GM12878 (cell line): ENCODE data around the gene ERC1. TPM values are rescaled to one million over a fixed set of nuclear protein-coding genes. Genes with fewer than 3 reads are reported as not detected.

Experiments used
- ATAC-seq: fragments of 200-7000 bp; cut with Tn5 transposase; 3 replicates; pipeline ENCODE4 v1.9.1; 2020; ENCODE audit warnings: mild to moderate bottlenecking, moderate library complexity
- BruUV-seq: library from RNA; stranded (reverse); fragments of 400-500 nt; replicated peaks from 2 replicates; lab custom pipeline; 2021; lab: Mats Ljungman, UMichigan
- CTCF ChIA-PET: fragments of 300-600 bp; sonication (Branson Sonifier 250); formaldehyde crosslinking; extraction: SDS; loops from one replicate; lab custom pipeline; 2021; ENCODE audit warnings: inconsistent platforms; lab: Yijun Ruan, JAX
- POLR2A ChIA-PET: fragments of 350-600 bp; formaldehyde crosslinking; extraction: SDS; loops from one replicate; lab custom pipeline; 2021; ENCODE audit warnings: inconsistent platforms; lab: Charles Lee
- RAD21 ChIA-PET: fragments of 300-600 bp; sonication (Branson Sonifier 250); formaldehyde crosslinking; loops from one replicate; lab custom pipeline; 2023; ENCODE audit warnings: antibody characterized with exemption; ENCODE audit not compliant: unreplicated experiment; lab: Charles Lee
- SMC1A ChIA-PET: fragments of 300-600 bp; sonication (Branson Sonifier 250); formaldehyde crosslinking; loops from one replicate; lab custom pipeline; 2023; ENCODE audit not compliant: unreplicated experiment, uncharacterized antibody; lab: Charles Lee
- DNase-seq: peaks from one replicate; pipeline ENCODE4 v3.0.0-alpha.2; 2011; ENCODE audit warnings: low read depth, low spot score
- FAIRE-seq: peaks from 3 replicates; lab custom pipeline; 2011; peaks lifted over from hg19 to GRCh38; lab: Jason Lieb, UNC
- H2AFZ ChIP-seq: 2 replicates; pipeline ENCODE4 v1.6.0; 2011; ENCODE audit warnings: low read depth, low read length, control low read depth; ENCODE audit not compliant: control insufficient read depth
- H3K27ac ChIP-seq: 2 replicates; pipeline ENCODE4 v1.5.1; 2011; ENCODE audit warnings: control low read depth; ENCODE audit not compliant: control insufficient read depth, insufficient read depth
- H3K27me3 ChIP-seq, 2 experiments: replicated peaks in 1 of 2; 2 replicates each; pipeline versions ENCODE4 v1.6.0 to v1.6.1; 2011; ENCODE audit warnings: low read length in 1 of 2; ENCODE audit not compliant: control insufficient read depth in 2 of 2, insufficient read depth in 2 of 2
- H3K36me3 ChIP-seq, 2 experiments: 2 replicates each; pipeline ENCODE4 v1.5.1; 2011; ENCODE audit warnings: low read length in 1 of 2; ENCODE audit not compliant: control insufficient read depth in 2 of 2, insufficient read depth in 2 of 2
- H3K4me1 ChIP-seq: 2 replicates; pipeline ENCODE4 v1.6.1; 2011; ENCODE audit warnings: mild to moderate bottlenecking, low read length, moderate library complexity, mixed read lengths; ENCODE audit not compliant: control insufficient read depth, insufficient read depth
- H3K4me2 ChIP-seq: 2 replicates; pipeline ENCODE4 v1.6.0; 2011; ENCODE audit warnings: control low read depth; ENCODE audit not compliant: control insufficient read depth, insufficient read depth
- H3K4me3 ChIP-seq: fragments of 200-600 bp; sonication (generic); 2 replicates; pipeline ENCODE4 v1.5.1; 2016
- H3K79me2 ChIP-seq: 2 replicates; pipeline ENCODE4 v1.6.0; 2011; ENCODE audit warnings: low read length; ENCODE audit not compliant: control insufficient read depth, insufficient read depth
- H3K9ac ChIP-seq: 2 replicates; pipeline ENCODE4 v1.8.0; 2011; ENCODE audit warnings: low read length, control low read depth, mixed read lengths; ENCODE audit not compliant: control insufficient read depth, insufficient read depth
- H3K9me3 ChIP-seq: replicated peaks from 3 replicates; pipeline ENCODE4 v1.5.1; 2011; ENCODE audit warnings: mild to moderate bottlenecking, low read length; ENCODE audit not compliant: control insufficient read depth, insufficient read depth
- H4K20me1 ChIP-seq: 2 replicates; pipeline ENCODE4 v1.6.0; 2011; ENCODE audit not compliant: control insufficient read depth, insufficient read depth
- ATF7 ChIP-seq: fragments of 450-650 bp; IDR thresholded peaks from 2 replicates; pipeline ENCODE4 v1.6.1; 2016; ENCODE audit warnings: low read depth, mild to moderate bottlenecking
- BRCA1 ChIP-seq: IDR thresholded peaks from 2 replicates; pipeline ENCODE4 v1.6.1; 2011; ENCODE audit warnings: low read depth, low read length, improper control_type of control experiment
- CREM ChIP-seq: IDR thresholded peaks from 2 replicates; pipeline ENCODE4 v1.6.1; 2014; ENCODE audit warnings: antibody characterized with exemption, low read depth
- GABPA ChIP-seq: IDR thresholded peaks from 2 replicates; pipeline ENCODE4 v1.6.1; 2014; ENCODE audit warnings: antibody characterized with exemption, low read depth, mild to moderate bottlenecking, inconsistent platforms
- NR2F1 ChIP-seq: fragments of 450-650 bp; conservative IDR thresholded peaks from 2 replicates; pipeline ENCODE4 v1.6.1; 2017; ENCODE audit warnings: mild to moderate bottlenecking
- PKNOX1 ChIP-seq: fragments of 450-650 bp; IDR thresholded peaks from 2 replicates; pipeline ENCODE4 v1.6.1; 2016; ENCODE audit warnings: mild to moderate bottlenecking
- SKIL ChIP-seq: fragments of 450-650 bp; IDR thresholded peaks from 2 replicates; pipeline ENCODE4 v1.6.1; 2017; ENCODE audit warnings: mild to moderate bottlenecking, low read depth, inconsistent platforms; ENCODE audit not compliant: poor library complexity, severe bottlenecking
- SP1 ChIP-seq: IDR thresholded peaks from one replicate; pipeline ENCODE4 v1.6.1; 2011; ENCODE audit warnings: low read depth, low read length
- WGBS: methylation state at CpG from one replicate; pipeline ENCODE4 v1.1.6; 2016; ENCODE audit warnings: low lambda C conversion rate; ENCODE audit not compliant: insufficient replicate concordance, insufficient coverage; ENCODE audit errors: missing lambda C conversion rate; 5-methylcytosine and 5-hydroxymethylcytosine counted together
- in situ Hi-C: fragments of 300-500 bp; cut with MboI; formaldehyde crosslinking; loops from 9 replicates; pipeline ENCODE4 v1.14.3; 2018; ENCODE audit warnings: mixed read lengths
- intact Hi-C: fragments of 100-400 bp; cut with micrococcal nuclease; formaldehyde crosslinking; loops from one replicate; pipeline ENCODE4 v1.14.2; 2022; ENCODE audit not compliant: unreplicated experiment
- polyA plus RNA-seq, 11 experiments: library from polyadenylated mRNA; depleted of rRNA in 4 of 11; unstranded in 6 of 11; stranded (reverse) in 5 of 11; fragments of >200 nt; fragmentation: Nextera tagmentation in 4 of 11; fragmentation: Illumina TruSeq in 1 of 11; extraction: Ambion mirVana in 4 of 11; extraction: Trizol in 1 of 11; gene quantifications; 1 replicate in 1 of 11; 2 replicates in 10 of 11; pipeline versions ENCODE4 v1.2.1 to v1.2.3, GENCODE V29; 2011 to 2016; ENCODE audit warnings: inconsistent platforms in 2 of 11, missing spikeins in 2 of 11, low read depth in 1 of 11
- total RNA-seq, 4 experiments: library from RNA; depleted of rRNA in 3 of 4; stranded (reverse); fragments of >200 nt in 3 of 4; fragmentation: Illumina TruSeq in 1 of 4; extraction: Trizol in 1 of 4; gene quantifications; 2 replicates each; pipeline versions ENCODE4 v1.2.1 to v1.2.3, GENCODE V29; 2013 to 2021

ERC1 gene
- total and polyA plus RNA-seq, 10 of the 15 experiments (the other 5 are each of a cell fraction or from before 2014, with no cell fraction given), result 0.75 to 8.0 (median 5.0) TPM

- Histone ChIP-seq H2AFZ (no peak overlapping the region), H3K9me3 (no peaks in the 10 kb centered on the region), H3K36me3 (no peaks in the 10 kb centered on the region), H3K4me2 (no peak overlapping the region), H3K4me3 (no peak overlapping the region), H3K9ac (no peak overlapping the region), H4K20me1 (no peaks in the 10 kb centered on the region), H3K79me2 (peaks cover 3% of the 10 kb centered on the region; the same call in 1 of the 2 replicates), H3K27ac (no peak overlapping the region), H3K4me1 (no peaks in the 10 kb centered on the region), H3K27me3 (no peaks in the 10 kb centered on the region)
- FAIRE-seq, result no peak
- TF ChIP-seq SP1 (no peak), NR2F1 (no peak), PKNOX1 (no peak), ATF7 (no peak), BRCA1 (no peak), CREM (no peak), GABPA (no peak), SKIL (no peak)
- CTCF ChIA-PET, result interaction anchor here (0.8 to 1.2 kb wide), 2 partner anchors 8 to 20 kb away, joined by 3 read pairs; no protein-coding TSS in a partner anchor
- RAD21 ChIA-PET, result interaction anchor here (1.5 kb wide), 1 partner anchor 61 kb away, joined by 3 read pairs; no protein-coding TSS in a partner anchor
- no TSS peak for BruUV-seq
- WGBS, result 96% methylated on average over 6 of the region's 6 CpGs
- no peak for ATAC-seq
- in situ Hi-C loops (no loop called here), intact Hi-C loops (no loop called here)
- POLR2A ChIA-PET, result no interaction called here
- SMC1A ChIA-PET, result interaction anchor here (1.1 to 1.6 kb wide), 4 partner anchors 13 to 40 kb away, joined by 3 to 4 read pairs (median 3); no protein-coding TSS in a partner anchor
- DNase-seq, result no peak
Measured at GRCh38 chr12:1540690-1541089, 549.7 kb downstream of the ERC1 start.
